ENCODE results near the gene NEK7. TPM values are rescaled to one million over a fixed set of nuclear protein-coding genes. Genes with fewer than 3 reads are reported as not detected.

Gene NEK7
- total and polyA plus RNA-seq, 2 of the 8 experiments (the other 6 are each of a cell fraction or from before 2014, with no cell fraction given), result 5.1 to 10.0 TPM

- no peak overlapping the region for H2BK20ac ChIP-seq (ENCODE audit: low read length)
- H3K23ac ChIP-seq (ENCODE audit: insufficient read length), result no peak overlapping the region
- no peaks in the 10 kb centered on the region for H3K4me1 ChIP-seq (replicated peaks in 1 of 4; ENCODE audit: control insufficient read depth in 3 of 4, insufficient read depth in 4 of 4, low read length in 3 of 4)
- H4K5ac ChIP-seq (ENCODE audit: insufficient read length, low read depth, low read length), result no peak overlapping the region
- POLR2A ChIA-PET (ENCODE audit: partially characterized antibody), result no interaction called here
- H3K79me2 ChIP-seq (ENCODE audit: control insufficient read depth in 1 of 2, insufficient read depth in 2 of 2, low read length in 2 of 2), result no peaks in the 10 kb centered on the region
- no peak overlapping the region for H3K4me3 ChIP-seq (ENCODE audit: extremely low read depth in 1 of 4, insufficient read depth in 2 of 4, low read depth in 3 of 4, low read length in 4 of 4)
- H3K9me3 ChIP-seq (ENCODE audit: insufficient read depth in 2 of 2, low read depth in 1 of 2, low read length in 1 of 2), result no peaks in the 10 kb centered on the region
- no peak overlapping the region for H3K27ac ChIP-seq (ENCODE audit: low read depth, low read length)
- H2BK12ac ChIP-seq (ENCODE audit: low read depth, low read length), result no peak overlapping the region
- no peak overlapping the region for H3K56ac ChIP-seq (replicated peaks; ENCODE audit: insufficient read length, low read depth, low read length)
- H3K79me1 ChIP-seq (ENCODE audit: low read depth, low read length), result no peaks in the 10 kb centered on the region
- no peak overlapping the region for H3K14ac ChIP-seq (ENCODE audit: insufficient read length)
- H3K23me2 ChIP-seq (ENCODE audit: low read depth, low read length), result no peaks in the 10 kb centered on the region
- H4K20me1 ChIP-seq (replicated peaks in 1 of 2; ENCODE audit: control insufficient read depth in 1 of 2, insufficient read depth in 2 of 2, low read length in 2 of 2), result no peaks in the 10 kb centered on the region
- H2AFZ ChIP-seq (ENCODE audit: low read length), result no peak overlapping the region
- H3K27me3 ChIP-seq (replicated peaks in 1 of 4; ENCODE audit: control insufficient read depth in 3 of 4, extremely low read depth in 1 of 4, insufficient read depth in 3 of 4, low read length in 3 of 4), result no peaks in the 10 kb centered on the region
- no peak overlapping the region for H2BK15ac ChIP-seq (ENCODE audit: low read length)
- no peak overlapping the region for H2AK5ac ChIP-seq (ENCODE audit: low read depth, low read length)
- H3K18ac ChIP-seq (ENCODE audit: extremely low read depth, low read length), result no peak overlapping the region
- FAIRE-seq (no peak), DNase-seq (ENCODE audit: low read depth in 1 of 2, low spot score in 2 of 2) (no peak)
- no peaks in the 10 kb centered on the region for H3K36me3 ChIP-seq (ENCODE audit: control insufficient read depth in 2 of 4, insufficient read depth in 4 of 4, low read length in 3 of 4)
- CTCF ChIA-PET (ENCODE audit: partially characterized antibody), result interaction anchor here (0.9 to 2.5 kb wide), 3 partner anchors 8 to 34 kb away, joined by 3 to 12 read pairs (median 5); no protein-coding TSS in a partner anchor
- H2BK120ac ChIP-seq (replicated peaks; ENCODE audit: low read depth, low read length), result no peak overlapping the region
- H2BK5ac ChIP-seq (ENCODE audit: low read depth, low read length), result no peak overlapping the region
- no peak overlapping the region for H3K4ac ChIP-seq (replicated peaks; ENCODE audit: insufficient read length, low read depth, low read length)
- H3K9ac ChIP-seq (replicated peaks in 1 of 4; ENCODE audit: extremely low read depth in 1 of 4, low read depth in 3 of 4, low read length in 3 of 4), result no peak overlapping the region
- H4K8ac ChIP-seq (ENCODE audit: extremely low read depth, insufficient read depth, low read length), result no peak overlapping the region
- H3K4me2 ChIP-seq (ENCODE audit: insufficient read depth in 1 of 2, low read depth in 2 of 2, low read length in 2 of 2), result no peak overlapping the region
- no peak overlapping the region for H4K91ac ChIP-seq (replicated peaks; ENCODE audit: insufficient read length, low read length)
- TF ChIP-seq TAF7 (optimal IDR thresholded peaks at IDR 0.05; ENCODE audit: borderline replicate concordance, low read depth, low read length), result no peak
- TF ChIP-seq FOSL1 (IDR thresholded peaks at IDR 0.05; ENCODE audit: insufficient read depth, low read depth, low read length), result no peak
- TF ChIP-seq, protein P1, sequence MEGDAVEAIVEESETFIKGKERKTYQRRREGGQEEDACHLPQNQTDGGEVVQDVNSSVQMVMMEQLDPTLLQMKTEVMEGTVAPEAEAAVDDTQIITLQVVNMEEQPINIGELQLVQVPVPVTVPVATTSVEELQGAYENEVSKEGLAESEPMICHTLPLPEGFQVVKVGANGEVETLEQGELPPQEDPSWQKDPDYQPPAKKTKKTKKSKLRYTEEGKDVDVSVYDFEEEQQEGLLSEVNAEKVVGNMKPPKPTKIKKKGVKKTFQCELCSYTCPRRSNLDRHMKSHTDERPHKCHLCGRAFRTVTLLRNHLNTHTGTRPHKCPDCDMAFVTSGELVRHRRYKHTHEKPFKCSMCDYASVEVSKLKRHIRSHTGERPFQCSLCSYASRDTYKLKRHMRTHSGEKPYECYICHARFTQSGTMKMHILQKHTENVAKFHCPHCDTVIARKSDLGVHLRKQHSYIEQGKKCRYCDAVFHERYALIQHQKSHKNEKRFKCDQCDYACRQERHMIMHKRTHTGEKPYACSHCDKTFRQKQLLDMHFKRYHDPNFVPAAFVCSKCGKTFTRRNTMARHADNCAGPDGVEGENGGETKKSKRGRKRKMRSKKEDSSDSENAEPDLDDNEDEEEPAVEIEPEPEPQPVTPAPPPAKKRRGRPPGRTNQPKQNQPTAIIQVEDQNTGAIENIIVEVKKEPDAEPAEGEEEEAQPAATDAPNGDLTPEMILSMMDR (IDR thresholded peaks at IDR 0.05; ENCODE audit: control extremely low read depth in 1 of 3, insufficient read depth in 1 of 3, low read depth in 1 of 3, low read length in 3 of 3), result no peak
- TF ChIP-seq RNF2 (IDR thresholded peaks at IDR 0.05; ENCODE audit: borderline replicate concordance, low read depth, low read length, missing control alignments, poor library complexity, severe bottlenecking), result no peak
- TF ChIP-seq TCF12 (IDR thresholded peaks at IDR 0.05; ENCODE audit: low read depth, low read length), result no peak
- no peak for TF ChIP-seq CHD2 (IDR thresholded peaks at IDR 0.05; ENCODE audit: low read length)
- no peak for TF ChIP-seq POU5F1 (IDR thresholded peaks at IDR 0.05; ENCODE audit: low read depth, low read length)
Measured at GRCh38 chr1:198261886-198262285, 105.1 kb downstream of the NEK7 start.

Data from H1 (cell line).